Calu3 (cell line): ENCODE data around the gene GATAD2B. TPM values are rescaled to one million over a fixed set of nuclear protein-coding genes. Genes with fewer than 3 reads are reported as not detected.

Experiments
- BruUV-seq: library from RNA; stranded (reverse); fragments of 400-500 nt; replicated peaks from 2 replicates; lab custom pipeline; 2021; lab: Mats Ljungman, UMichigan
- CTCF ChIA-PET: fragments of 300-600 bp; sonication (Branson Sonifier 250); formaldehyde crosslinking; loops from one replicate; lab custom pipeline; 2022; ENCODE audit warnings: antibody characterized with exemption; lab: Charles Lee
- DNase-seq: peaks from one replicate; pipeline ENCODE4 v3.0.0; 2022
- H3K27ac Mint-ChIP-seq: one replicate; pipeline ENCODE4 v1.8.0; 2022; ENCODE audit warnings: mixed read lengths; ENCODE audit not compliant: unreplicated experiment
- H3K27me3 Mint-ChIP-seq: one replicate; pipeline ENCODE4 v1.8.0; 2022; ENCODE audit warnings: mixed read lengths; ENCODE audit not compliant: unreplicated experiment
- H3K36me3 Mint-ChIP-seq: one replicate; pipeline ENCODE4 v1.8.0; 2022; ENCODE audit warnings: mild to moderate bottlenecking, moderate library complexity, mixed read lengths; ENCODE audit not compliant: insufficient read depth, unreplicated experiment
- H3K4me1 Mint-ChIP-seq: one replicate; pipeline ENCODE4 v1.8.0; 2022; ENCODE audit warnings: mild to moderate bottlenecking, low read depth, mixed read lengths; ENCODE audit not compliant: unreplicated experiment
- H3K4me3 Mint-ChIP-seq: one replicate; pipeline ENCODE4 v1.8.0; 2022; ENCODE audit warnings: mild to moderate bottlenecking, low read depth, moderate library complexity, mixed read lengths; ENCODE audit not compliant: unreplicated experiment
- H3K9me3 Mint-ChIP-seq: one replicate; pipeline ENCODE4 v1.8.0; 2022; ENCODE audit warnings: low read depth, mixed read lengths; ENCODE audit not compliant: unreplicated experiment
- intact Hi-C: fragments of 100-400 bp; cut with micrococcal nuclease; formaldehyde crosslinking; loops from one replicate; pipeline ENCODE4 v1.10.0; 2022; ENCODE audit not compliant: unreplicated experiment
- total RNA-seq: library from RNA; stranded (reverse); gene quantifications from 2 replicates; pipeline ENCODE4 v1.2.3, GENCODE V29; 2022
- TF ChIP-seq, protein P1 (sequence below): fragments of 200-600 bp; IDR thresholded peaks from one replicate; pipeline ENCODE4 v1.8.0; 2022; ENCODE audit warnings: antibody characterized with exemption; ENCODE audit not compliant: unreplicated experiment

Gene GATAD2B
- total RNA-seq, 1 experiment from 2014 or later, result 62.5 TPM

- CTCF ChIA-PET, result no interaction called here
Observed at GRCh38 chr1:153804112-153804511, 118.7 kb downstream of the GATAD2B start.

DNA sequence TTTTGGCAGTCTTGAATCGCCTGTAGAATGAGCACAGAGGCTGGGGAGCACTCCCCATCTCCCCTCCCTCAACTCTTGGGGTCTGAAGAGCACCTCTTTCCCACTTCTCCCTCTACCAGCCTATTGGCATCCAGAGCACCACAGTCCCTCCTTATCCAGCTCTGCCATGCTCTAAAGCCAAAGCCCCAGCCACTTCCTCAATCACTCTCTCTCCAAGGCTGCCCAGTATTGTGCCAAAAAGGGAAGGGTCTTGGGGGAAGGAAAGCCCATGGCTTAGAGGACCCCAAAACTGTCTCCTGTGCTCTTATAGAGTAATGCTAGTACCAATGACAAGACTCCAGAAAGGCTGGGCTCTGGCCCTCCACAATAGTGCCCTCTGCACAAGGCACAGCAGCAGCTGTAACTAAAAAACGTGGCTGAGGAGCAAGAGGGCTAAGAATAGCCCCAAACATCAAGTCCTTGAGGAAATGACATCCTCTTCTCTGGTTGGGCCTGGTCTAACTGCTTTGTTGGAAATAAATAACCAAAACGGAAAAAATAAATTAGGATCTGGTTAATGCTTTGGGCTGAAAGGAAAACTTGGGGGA, 119.2 kb downstream of the GATAD2B start:
- H3K27me3 Mint-ChIP-seq, result no peaks in the 10 kb centered on the region
- no peaks in the 10 kb centered on the region for H3K4me1 Mint-ChIP-seq
- peaks cover 20% of the 10 kb centered on the region for H3K36me3 Mint-ChIP-seq
- H3K9me3 Mint-ChIP-seq, result no peaks in the 10 kb centered on the region
- DNase-seq, result no peak
- intact Hi-C loops, result no loop called here
- H3K4me3 Mint-ChIP-seq, result no peak overlapping the region
- CTCF ChIA-PET, result no interaction called here
- H3K27ac Mint-ChIP-seq, result no peak overlapping the region
- TF ChIP-seq, protein P1, sequence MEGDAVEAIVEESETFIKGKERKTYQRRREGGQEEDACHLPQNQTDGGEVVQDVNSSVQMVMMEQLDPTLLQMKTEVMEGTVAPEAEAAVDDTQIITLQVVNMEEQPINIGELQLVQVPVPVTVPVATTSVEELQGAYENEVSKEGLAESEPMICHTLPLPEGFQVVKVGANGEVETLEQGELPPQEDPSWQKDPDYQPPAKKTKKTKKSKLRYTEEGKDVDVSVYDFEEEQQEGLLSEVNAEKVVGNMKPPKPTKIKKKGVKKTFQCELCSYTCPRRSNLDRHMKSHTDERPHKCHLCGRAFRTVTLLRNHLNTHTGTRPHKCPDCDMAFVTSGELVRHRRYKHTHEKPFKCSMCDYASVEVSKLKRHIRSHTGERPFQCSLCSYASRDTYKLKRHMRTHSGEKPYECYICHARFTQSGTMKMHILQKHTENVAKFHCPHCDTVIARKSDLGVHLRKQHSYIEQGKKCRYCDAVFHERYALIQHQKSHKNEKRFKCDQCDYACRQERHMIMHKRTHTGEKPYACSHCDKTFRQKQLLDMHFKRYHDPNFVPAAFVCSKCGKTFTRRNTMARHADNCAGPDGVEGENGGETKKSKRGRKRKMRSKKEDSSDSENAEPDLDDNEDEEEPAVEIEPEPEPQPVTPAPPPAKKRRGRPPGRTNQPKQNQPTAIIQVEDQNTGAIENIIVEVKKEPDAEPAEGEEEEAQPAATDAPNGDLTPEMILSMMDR, result no peak
- no TSS peak for BruUV-seq

More at GRCh38 chr1:153804112-153804511, 118.7 kb downstream of the GATAD2B start:
- DNase-seq, result no peak
- TF ChIP-seq, protein P1, result no peak
- Mint-ChIP-seq H3K4me3 (no peak overlapping the region), H3K27me3 (no peaks in the 10 kb centered on the region), H3K36me3 (peaks cover 25% of the 10 kb centered on the region), H3K4me1 (no peaks in the 10 kb centered on the region), H3K9me3 (no peaks in the 10 kb centered on the region), H3K27ac (no peak overlapping the region)
- BruUV-seq, result no TSS peak
- intact Hi-C loops, result no loop called here

- CTCF ChIA-PET, result interaction anchor here (1.4 to 1.6 kb wide), 2 partner anchors 145 to 184 kb away, joined by 3 to 4 read pairs; partner anchors contain the start of genes DENND4B and RAB13
- Mint-ChIP-seq H3K36me3 (peaks cover 15% of the 10 kb centered on the region), H3K27ac (no peak overlapping the region), H3K4me3 (no peak overlapping the region), H3K27me3 (no peaks in the 10 kb centered on the region), H3K4me1 (no peaks in the 10 kb centered on the region), H3K9me3 (no peaks in the 10 kb centered on the region)
- DNase-seq, result no peak
- BruUV-seq, result no TSS peak
- intact Hi-C loops, result no loop called here
- TF ChIP-seq, protein P1, result no peak
Observed at GRCh38 chr1:153801786-153802697, 120.7 kb downstream of the GATAD2B start.

- no peak for DNase-seq
- no peaks in the 10 kb centered on the region for H3K9me3 Mint-ChIP-seq
- no peaks in the 10 kb centered on the region for H3K27me3 Mint-ChIP-seq
- H3K27ac Mint-ChIP-seq, result no peak overlapping the region
- peaks cover 15% of the 10 kb centered on the region for H3K36me3 Mint-ChIP-seq
- H3K4me3 Mint-ChIP-seq, result no peak overlapping the region
- no TSS peak for BruUV-seq
- no peaks in the 10 kb centered on the region for H3K4me1 Mint-ChIP-seq
- CTCF ChIA-PET, result interaction anchor here (1.4 to 1.6 kb wide), 2 partner anchors 145 to 185 kb away, joined by 3 to 4 read pairs; partner anchors contain the start of genes DENND4B and RAB13
- TF ChIP-seq, protein P1, result no peak
- intact Hi-C loops, result no loop called here
Observed at GRCh38 chr1:153801028-153801625, 121.6 kb downstream of the GATAD2B start.
